HFF-Myc (cell line): ENCODE data around the gene PHF5A.

Experiments used
- DNase-seq: peaks from one replicate; pipeline ENCODE4 v3.0.0-alpha.2; 2011; ENCODE audit warnings: low read depth; ENCODE audit errors: extremely low read depth
- H3K4me3 ChIP-seq: replicated peaks from 2 replicates; pipeline ENCODE4 v1.5.1; 2011; ENCODE audit warnings: low read depth, mild to moderate bottlenecking, control low read depth, low read length
- TF ChIP-seq, protein P1 (sequence below): IDR thresholded peaks from 2 replicates; pipeline ENCODE4 v1.5.1; 2012; ENCODE audit warnings: mild to moderate bottlenecking, low read depth, low read length, control low read depth; ENCODE audit errors: missing control alignments

PHF5A gene

DNA sequence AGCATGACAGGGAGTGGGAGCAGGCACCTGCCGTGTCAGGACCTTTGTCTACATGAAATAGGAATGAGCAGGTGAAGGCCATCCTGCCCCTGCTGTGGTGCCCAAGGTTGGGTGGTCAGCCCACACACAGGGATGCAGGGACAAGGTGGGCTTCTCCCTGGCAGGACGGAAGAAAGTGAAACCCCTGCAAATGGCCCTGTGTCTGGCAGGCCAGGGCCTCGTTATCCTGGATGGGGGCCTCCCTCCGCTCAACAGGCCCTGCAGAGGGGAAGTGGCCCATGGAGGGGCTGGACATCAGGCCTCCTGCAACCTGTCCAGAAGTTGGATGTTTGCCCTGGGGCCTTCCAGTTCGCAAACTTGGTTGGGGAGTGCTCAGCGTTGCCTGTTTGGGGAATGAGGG lies 36.8 kb downstream of the PHF5A start:
- TF ChIP-seq, protein P1, sequence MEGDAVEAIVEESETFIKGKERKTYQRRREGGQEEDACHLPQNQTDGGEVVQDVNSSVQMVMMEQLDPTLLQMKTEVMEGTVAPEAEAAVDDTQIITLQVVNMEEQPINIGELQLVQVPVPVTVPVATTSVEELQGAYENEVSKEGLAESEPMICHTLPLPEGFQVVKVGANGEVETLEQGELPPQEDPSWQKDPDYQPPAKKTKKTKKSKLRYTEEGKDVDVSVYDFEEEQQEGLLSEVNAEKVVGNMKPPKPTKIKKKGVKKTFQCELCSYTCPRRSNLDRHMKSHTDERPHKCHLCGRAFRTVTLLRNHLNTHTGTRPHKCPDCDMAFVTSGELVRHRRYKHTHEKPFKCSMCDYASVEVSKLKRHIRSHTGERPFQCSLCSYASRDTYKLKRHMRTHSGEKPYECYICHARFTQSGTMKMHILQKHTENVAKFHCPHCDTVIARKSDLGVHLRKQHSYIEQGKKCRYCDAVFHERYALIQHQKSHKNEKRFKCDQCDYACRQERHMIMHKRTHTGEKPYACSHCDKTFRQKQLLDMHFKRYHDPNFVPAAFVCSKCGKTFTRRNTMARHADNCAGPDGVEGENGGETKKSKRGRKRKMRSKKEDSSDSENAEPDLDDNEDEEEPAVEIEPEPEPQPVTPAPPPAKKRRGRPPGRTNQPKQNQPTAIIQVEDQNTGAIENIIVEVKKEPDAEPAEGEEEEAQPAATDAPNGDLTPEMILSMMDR, result no peak
- no peak for DNase-seq
- no peak overlapping the region for H3K4me3 ChIP-seq

DNA sequence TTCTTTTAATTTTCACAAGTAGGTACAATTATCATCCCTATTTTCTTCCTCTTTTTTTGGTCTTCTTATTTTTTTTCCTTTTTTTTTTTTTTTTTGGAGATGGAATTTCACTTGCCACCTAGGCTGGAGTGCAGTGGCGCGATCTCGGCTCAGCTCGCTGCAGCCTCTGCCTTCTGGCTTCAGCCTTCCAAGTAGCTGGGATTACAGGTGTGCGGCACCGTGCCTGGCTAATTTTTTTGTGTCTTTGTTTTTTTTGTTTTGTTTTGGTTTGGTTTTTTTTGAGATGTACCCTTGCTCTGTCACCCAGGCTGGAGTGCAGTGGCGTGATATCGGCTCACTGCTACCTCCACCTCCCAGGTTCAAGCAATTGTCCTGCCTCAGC lies 38.5 kb downstream of the PHF5A start:
- TF ChIP-seq, protein P1, result no peak

DNA sequence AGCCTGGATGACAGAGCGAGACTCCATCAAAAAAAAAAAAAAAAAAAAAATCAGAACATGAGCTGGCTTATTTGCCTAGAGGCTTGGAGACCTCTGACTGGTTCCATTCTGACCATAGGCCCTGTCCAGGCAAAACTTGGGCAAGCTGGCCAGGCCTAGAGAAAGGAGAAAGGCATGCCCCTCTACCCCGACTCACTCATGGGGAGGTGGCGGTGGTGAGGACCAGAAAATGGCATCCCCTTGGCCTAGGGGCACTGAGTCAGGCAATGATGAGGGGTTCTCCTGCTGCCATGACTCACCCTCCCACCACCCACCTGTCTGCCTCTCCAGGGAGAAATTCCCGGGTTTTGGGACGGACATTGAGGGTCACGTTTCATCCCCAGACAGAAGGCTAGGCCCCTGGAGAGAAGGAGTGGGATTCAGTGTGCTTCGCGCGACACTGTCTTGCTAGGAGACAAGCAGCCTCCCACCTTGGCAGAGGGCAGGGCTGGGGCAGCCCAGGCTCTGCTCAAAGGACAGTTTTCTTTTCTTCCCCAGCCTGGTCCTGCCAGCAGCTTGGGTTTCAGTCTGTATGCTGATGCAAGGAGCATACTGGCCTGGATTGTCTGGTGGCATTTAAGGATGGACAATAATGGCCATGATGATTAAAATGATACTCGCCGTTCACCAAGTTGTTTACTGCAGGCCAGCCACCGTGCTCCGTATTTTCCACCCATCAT lies 39.1 kb downstream of the PHF5A start:
- no peak overlapping the region for H3K4me3 ChIP-seq
- DNase-seq, result no peak
- TF ChIP-seq, protein P1, result no peak

More for the DNA sequence above, 38.5 kb downstream of the PHF5A start:
- H3K4me3 ChIP-seq, result no peak overlapping the region
- DNase-seq, result no peak

DNA sequence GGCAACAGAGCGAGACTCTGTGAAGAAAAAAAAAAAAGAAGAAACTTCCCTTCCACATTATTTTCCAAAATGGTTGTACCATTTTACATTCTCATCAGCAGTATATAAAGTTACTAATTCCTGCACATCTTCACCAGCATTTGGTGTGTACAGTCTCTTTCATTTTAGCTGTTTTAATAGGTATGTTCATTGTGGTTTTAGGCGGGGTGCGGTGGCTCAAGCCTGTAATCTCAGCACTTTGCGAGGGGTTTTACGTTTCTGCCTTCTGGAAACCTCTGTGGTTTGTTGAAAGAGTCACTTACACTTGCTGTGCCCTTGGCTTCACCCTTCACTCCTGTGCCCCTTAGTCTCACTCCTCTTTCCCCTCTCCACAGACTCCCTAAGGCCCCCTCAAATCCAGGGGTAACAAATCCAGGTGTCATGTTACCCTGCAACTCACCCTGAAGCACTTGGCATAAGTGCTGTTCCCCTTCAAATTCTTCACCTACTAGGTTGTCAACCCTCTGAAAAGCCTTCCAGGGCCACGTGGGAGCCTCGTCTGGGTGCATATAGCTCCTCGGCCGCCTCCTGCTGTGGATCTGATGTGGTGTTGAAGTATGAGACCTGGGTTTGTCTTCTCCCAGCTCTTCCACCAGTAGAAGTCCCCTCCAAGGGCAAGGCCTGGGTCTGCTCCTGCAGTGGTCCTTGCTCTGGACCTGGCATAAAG lies 42.7 kb downstream of the PHF5A start:
- DNase-seq, result no peak
- TF ChIP-seq, protein P1, result no peak
- H3K4me3 ChIP-seq, result no peak overlapping the region

DNA sequence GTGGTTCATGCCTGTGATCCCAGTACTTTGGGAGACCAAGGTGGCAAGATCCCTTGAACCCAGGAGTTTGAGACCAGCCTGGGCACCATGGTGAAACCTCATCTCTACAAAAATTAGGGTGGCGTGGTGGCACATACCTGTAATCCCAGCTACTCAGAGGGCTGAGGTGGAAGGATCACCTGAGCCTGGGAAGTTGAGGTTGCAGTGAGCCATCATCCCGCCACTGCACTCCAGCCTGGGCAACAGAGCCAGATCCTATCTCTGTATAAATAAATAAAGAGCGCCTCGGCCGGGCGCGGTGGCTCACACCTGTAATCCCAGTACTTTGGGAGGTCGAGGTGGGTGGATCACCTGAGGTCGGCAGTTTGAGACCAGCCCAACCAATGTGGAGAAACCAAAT lies 49.8 kb downstream of the PHF5A start:
- TF ChIP-seq, protein P1, result no peak
- no peak overlapping the region for H3K4me3 ChIP-seq
- no peak for DNase-seq

DNA sequence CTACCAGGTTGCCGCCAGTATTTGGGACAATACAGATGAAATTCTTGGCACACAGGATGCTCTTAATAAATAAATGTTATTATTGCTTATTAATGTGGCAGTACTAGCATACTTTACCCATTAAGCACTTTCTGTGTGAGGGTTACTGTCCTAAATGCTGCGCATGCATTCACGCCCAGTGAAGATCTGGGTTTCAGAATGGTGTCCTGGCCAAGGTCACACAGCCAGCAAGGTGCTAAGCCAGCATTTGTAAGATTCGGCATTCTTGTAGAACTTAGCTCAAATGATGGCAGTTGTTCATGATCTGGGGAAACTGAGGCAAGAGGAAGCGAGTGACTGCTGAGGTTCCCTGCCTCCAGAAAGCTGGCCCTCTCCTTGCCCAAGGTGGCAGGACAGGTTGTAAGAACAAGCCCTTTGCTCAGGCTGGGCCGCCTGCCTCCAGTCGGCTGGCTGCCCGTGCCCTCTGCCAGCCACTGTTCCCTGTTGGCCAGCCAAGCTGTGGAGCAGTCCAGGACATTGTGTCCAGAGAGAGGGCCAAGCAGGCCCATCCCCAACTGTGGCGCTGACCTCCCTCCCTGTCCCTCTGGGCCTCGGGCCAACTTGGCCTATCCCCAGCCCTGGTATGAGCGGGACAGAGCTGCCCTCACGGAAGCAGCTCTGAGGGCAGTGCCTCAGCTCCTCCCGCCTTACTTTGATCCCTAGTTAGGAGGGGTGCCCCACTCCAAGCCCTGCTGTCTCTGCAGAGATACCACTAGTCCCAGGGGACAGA lies 50.7 kb downstream of the PHF5A start:
- TF ChIP-seq, protein P1, result no peak
- H3K4me3 ChIP-seq, result no peak overlapping the region
- no peak for DNase-seq
